Liver (tissue), 9 donors: ENCODE data around the gene UNC93B1. TPM values are rescaled to one million over a fixed set of nuclear protein-coding genes. Genes with fewer than 3 reads are reported as not detected.

ENCODE experiments used
- DNase-seq: peaks from one replicate; pipeline ENCODE4 v3.0.0-alpha.2; 2017; ENCODE audit warnings: low spot score
- H3K27ac ChIP-seq, 2 donors: one replicate each; pipeline ENCODE4 v1.7.0; 2013; ENCODE audit warnings: inconsistent platforms in 2 of 2, low read length in 2 of 2, control low read depth in 1 of 2, low read depth in 1 of 2, mild to moderate bottlenecking in 1 of 2
- H3K27me3 ChIP-seq, 4 donors: one replicate each; pipeline versions ENCODE4 v1.6.1 to v1.7.0; 2013; ENCODE audit warnings: low read length in 3 of 4, inconsistent platforms in 1 of 4, mild to moderate bottlenecking in 1 of 4, moderate library complexity in 1 of 4; ENCODE audit not compliant: control insufficient read depth in 4 of 4, insufficient read depth in 4 of 4
- H3K36me3 ChIP-seq, 4 donors: one replicate each; pipeline versions ENCODE4 v1.6.1 to v1.7.0; 2013; ENCODE audit warnings: low read length in 3 of 4, mild to moderate bottlenecking in 3 of 4, low read depth in 1 of 4, moderate library complexity in 1 of 4; ENCODE audit not compliant: control insufficient read depth in 4 of 4, insufficient read depth in 3 of 4
- H3K4me1 ChIP-seq, 4 donors: one replicate each; pipeline versions ENCODE4 v1.6.1 to v1.7.0; 2013; ENCODE audit warnings: low read length in 3 of 4, mild to moderate bottlenecking in 3 of 4, moderate library complexity in 1 of 4; ENCODE audit not compliant: control insufficient read depth in 4 of 4, insufficient read depth in 4 of 4
- H3K4me3 ChIP-seq, 3 donors: one replicate each; pipeline versions ENCODE4 v1.6.1 to v1.7.0; 2013; ENCODE audit warnings: low read length in 3 of 3, control low read depth in 1 of 3, low read depth in 1 of 3, mild to moderate bottlenecking in 1 of 3
- H3K9ac ChIP-seq, 2 donors: one replicate each; pipeline ENCODE4 v1.7.0; 2013; ENCODE audit warnings: low read length in 2 of 2, mild to moderate bottlenecking in 2 of 2, moderate library complexity in 2 of 2, control low read depth in 1 of 2, low read depth in 1 of 2
- H3K9me3 ChIP-seq, 4 donors: one replicate each; pipeline versions ENCODE4 v1.6.1 to v1.7.0; 2013; ENCODE audit warnings: low read length in 3 of 4; ENCODE audit not compliant: control insufficient read depth in 4 of 4
- EGR1 ChIP-seq, 2 donors: IDR thresholded peaks; 2 replicates each; pipeline ENCODE4 v1.6.1; 2016 to 2018; ENCODE audit warnings: antibody characterized with exemption in 2 of 2, low read depth in 2 of 2
- FOXA1 ChIP-seq: IDR thresholded peaks from 2 replicates; pipeline ENCODE4 v1.6.1; 2016; ENCODE audit warnings: antibody characterized with exemption
- FOXA2 ChIP-seq: IDR thresholded peaks from 2 replicates; pipeline ENCODE4 v1.6.1; 2016; ENCODE audit warnings: antibody characterized with exemption
- GABPA ChIP-seq, 2 donors: IDR thresholded peaks in 1 of 2; conservative IDR thresholded peaks in 1 of 2; 2 replicates each; pipeline ENCODE4 v1.6.1; 2016; ENCODE audit warnings: antibody characterized with exemption in 2 of 2, mild to moderate bottlenecking in 1 of 2, moderate library complexity in 1 of 2
- HNF4A ChIP-seq, 2 donors: conservative IDR thresholded peaks; 2 replicates each; pipeline ENCODE4 v1.6.1; 2016; ENCODE audit warnings: antibody characterized with exemption in 2 of 2, mild to moderate bottlenecking in 2 of 2
- HNF4G ChIP-seq: IDR thresholded peaks from 2 replicates; pipeline ENCODE4 v1.6.1; 2016; ENCODE audit warnings: antibody characterized with exemption
- JUND ChIP-seq, 2 donors: IDR thresholded peaks; 2 replicates each; pipeline ENCODE4 v1.6.1; 2016; ENCODE audit warnings: antibody characterized with exemption in 2 of 2
- NR2F2 ChIP-seq: IDR thresholded peaks from 2 replicates; pipeline ENCODE4 v1.6.1; 2016; ENCODE audit warnings: antibody characterized with exemption
- RAD21 ChIP-seq, 2 donors: IDR thresholded peaks; 2 replicates each; pipeline ENCODE4 v1.6.1; 2016; ENCODE audit warnings: antibody characterized with exemption in 2 of 2, mild to moderate bottlenecking in 2 of 2
- RXRA ChIP-seq, 2 donors: IDR thresholded peaks; 2 replicates each; pipeline ENCODE4 v1.6.1; 2017 to 2018; ENCODE audit warnings: antibody characterized with exemption in 2 of 2, mild to moderate bottlenecking in 1 of 2
- SP1 ChIP-seq: IDR thresholded peaks from 2 replicates; pipeline ENCODE4 v1.6.1; 2018; ENCODE audit warnings: antibody characterized with exemption, mild to moderate bottlenecking
- TAF1 ChIP-seq: conservative IDR thresholded peaks from 2 replicates; pipeline ENCODE4 v1.6.1; 2016; ENCODE audit warnings: antibody characterized with exemption, mild to moderate bottlenecking
- YY1 ChIP-seq: IDR thresholded peaks from 2 replicates; pipeline ENCODE4 v1.6.1; 2016; ENCODE audit warnings: antibody characterized with exemption, mild to moderate bottlenecking
- WGBS: extraction: QIAGEN DNeasy Blood & Tissue Kit; methylation state at CpG from one replicate; pipeline ENCODE4 v1.1.7; 2013; 5-methylcytosine and 5-hydroxymethylcytosine counted together
- polyA plus RNA-seq, 2 donors: library from polyadenylated mRNA; stranded (reverse) in 1 of 2; unstranded in 1 of 2; fragments of 200-250 nt in 1 of 2; fragments of >200 nt in 1 of 2; fragmentation: Nextera tagmentation in 1 of 2; extraction: Ambion mirVana in 1 of 2; gene quantifications; one replicate each; pipeline versions ENCODE4 v1.2.1 to v1.2.3, GENCODE V29; 2013 to 2015
- total RNA-seq, 2 donors: library from RNA; depleted of rRNA; stranded (reverse); fragments of >200 nt; gene quantifications; one replicate each; pipeline ENCODE4 v1.2.3, GENCODE V29; 2014
- TF ChIP-seq, protein P1 (sequence below): IDR thresholded peaks from 2 replicates; pipeline ENCODE4 v1.6.1; 2016; ENCODE audit warnings: antibody characterized with exemption, mild to moderate bottlenecking
- TF ChIP-seq, protein P2 (sequence below): IDR thresholded peaks from 2 replicates; pipeline ENCODE4 v1.6.1; 2016; ENCODE audit warnings: antibody characterized with exemption
- TF ChIP-seq, protein P3 (sequence below): IDR thresholded peaks from 2 replicates; pipeline ENCODE4 v1.6.1; 2016; ENCODE audit warnings: antibody characterized with exemption
- TF ChIP-seq, protein P4 (sequence below): IDR thresholded peaks from 2 replicates; pipeline ENCODE4 v1.6.1; 2016; ENCODE audit warnings: antibody characterized with exemption
- TF ChIP-seq, protein P5 (sequence below): fragments of 150-350 bp; IDR thresholded peaks from 2 replicates; pipeline ENCODE4 v1.5.1; 2017; ENCODE audit warnings: improper control_type of control experiment, low read depth, low read length; ENCODE audit not compliant: missing input control
- donor health status: healthy.
- donor health status: healthy.
- donor health status: healthy.
- donor health status: healthy.
- donor health status: healthy.

UNC93B1 gene
- total and polyA plus RNA-seq, 4 donors: 9.2 to 19.1 (median 15.0) TPM

DNA sequence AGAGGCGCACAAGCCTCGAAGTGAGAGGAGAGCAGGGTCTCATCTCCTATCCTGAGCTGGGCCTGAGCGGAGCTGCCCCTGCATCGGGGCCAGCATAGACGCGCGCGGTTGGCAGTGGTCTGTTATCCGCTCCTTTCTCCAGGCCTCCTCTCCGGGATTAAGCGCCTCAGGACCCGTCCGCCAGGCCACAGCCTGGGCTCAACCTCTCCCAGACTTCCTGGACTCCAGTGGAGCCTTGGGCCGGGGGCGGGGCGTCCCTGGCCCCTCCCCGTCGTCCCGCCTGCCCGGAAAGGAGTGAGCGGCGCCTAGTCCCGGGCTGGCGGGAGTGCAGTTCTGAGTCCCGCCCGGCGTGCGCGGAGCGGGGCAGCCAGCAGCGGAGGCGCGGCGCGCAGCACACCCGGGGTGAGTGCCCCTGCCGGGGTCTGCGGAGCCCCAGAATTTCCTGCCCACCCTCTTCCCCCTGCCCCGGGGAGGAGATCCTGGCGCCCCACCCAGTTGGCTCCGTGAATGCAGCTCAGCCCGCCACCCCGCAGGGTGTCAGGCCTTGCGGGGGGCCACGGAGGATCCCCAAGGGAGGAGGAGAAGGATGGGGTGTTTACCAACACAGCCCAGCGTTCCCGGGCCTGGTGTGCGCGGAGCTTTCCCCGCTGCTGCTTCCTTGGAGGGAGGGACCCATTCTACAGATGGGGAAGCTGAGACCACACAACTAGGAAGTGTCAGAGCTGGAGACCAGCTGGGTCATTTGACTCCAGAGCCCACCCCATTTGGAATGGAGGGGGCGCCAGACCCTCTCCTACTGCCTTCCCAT is 35.0 kb upstream of the UNC93B1 start, which contains the start of gene TCIRG1 (continued):
- TF ChIP-seq RXRA (IDR thresholded peaks at IDR 0.05): no peak
- TF ChIP-seq, protein P1, sequence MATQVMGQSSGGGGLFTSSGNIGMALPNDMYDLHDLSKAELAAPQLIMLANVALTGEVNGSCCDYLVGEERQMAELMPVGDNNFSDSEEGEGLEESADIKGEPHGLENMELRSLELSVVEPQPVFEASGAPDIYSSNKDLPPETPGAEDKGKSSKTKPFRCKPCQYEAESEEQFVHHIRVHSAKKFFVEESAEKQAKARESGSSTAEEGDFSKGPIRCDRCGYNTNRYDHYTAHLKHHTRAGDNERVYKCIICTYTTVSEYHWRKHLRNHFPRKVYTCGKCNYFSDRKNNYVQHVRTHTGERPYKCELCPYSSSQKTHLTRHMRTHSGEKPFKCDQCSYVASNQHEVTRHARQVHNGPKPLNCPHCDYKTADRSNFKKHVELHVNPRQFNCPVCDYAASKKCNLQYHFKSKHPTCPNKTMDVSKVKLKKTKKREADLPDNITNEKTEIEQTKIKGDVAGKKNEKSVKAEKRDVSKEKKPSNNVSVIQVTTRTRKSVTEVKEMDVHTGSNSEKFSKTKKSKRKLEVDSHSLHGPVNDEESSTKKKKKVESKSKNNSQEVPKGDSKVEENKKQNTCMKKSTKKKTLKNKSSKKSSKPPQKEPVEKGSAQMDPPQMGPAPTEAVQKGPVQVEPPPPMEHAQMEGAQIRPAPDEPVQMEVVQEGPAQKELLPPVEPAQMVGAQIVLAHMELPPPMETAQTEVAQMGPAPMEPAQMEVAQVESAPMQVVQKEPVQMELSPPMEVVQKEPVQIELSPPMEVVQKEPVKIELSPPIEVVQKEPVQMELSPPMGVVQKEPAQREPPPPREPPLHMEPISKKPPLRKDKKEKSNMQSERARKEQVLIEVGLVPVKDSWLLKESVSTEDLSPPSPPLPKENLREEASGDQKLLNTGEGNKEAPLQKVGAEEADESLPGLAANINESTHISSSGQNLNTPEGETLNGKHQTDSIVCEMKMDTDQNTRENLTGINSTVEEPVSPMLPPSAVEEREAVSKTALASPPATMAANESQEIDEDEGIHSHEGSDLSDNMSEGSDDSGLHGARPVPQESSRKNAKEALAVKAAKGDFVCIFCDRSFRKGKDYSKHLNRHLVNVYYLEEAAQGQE: peak; percentile 44
- no peak for TF ChIP-seq FOXA1
- TF ChIP-seq EGR1 (IDR thresholded peaks at IDR 0.05; ENCODE audit: low read depth in 2 of 2): no peak
- TF ChIP-seq, protein P2, sequence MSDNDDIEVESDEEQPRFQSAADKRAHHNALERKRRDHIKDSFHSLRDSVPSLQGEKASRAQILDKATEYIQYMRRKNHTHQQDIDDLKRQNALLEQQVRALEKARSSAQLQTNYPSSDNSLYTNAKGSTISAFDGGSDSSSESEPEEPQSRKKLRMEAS: no peak
- no peak for TF ChIP-seq HNF4A (conservative IDR thresholded peaks at IDR 0.05)
- TF ChIP-seq TAF1: peak; percentile 83
- TF ChIP-seq RAD21 (IDR thresholded peaks at IDR 0.05): peak; percentile 30 to 48

DNA sequence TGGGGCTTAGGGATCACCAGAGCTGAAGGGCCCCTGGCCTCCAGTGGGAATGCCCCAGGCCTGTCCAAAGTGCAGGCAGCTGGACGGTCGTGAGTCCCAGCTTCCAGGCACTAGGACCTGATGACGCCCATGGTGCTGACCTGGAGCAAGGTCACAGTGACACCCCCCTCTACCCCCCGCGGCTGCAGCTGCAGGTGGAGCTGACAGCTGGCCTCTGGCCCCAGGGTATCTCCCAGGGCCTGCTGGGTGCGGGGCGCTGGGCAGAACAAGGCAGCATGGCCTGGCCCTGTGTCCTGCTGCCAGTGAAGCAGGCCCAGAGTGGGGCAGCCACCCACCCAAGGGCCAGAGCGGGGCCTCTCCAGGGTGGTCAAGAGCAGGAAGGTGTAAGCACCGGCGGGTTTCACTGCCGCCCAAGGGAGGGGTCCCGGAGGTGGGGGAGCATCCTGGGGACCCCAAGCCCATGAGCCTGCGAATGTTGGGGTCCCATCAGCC is 34.4 kb upstream of the UNC93B1 start:
- TF ChIP-seq SP1 (peak; percentile 96), GABPA (IDR thresholded peaks at IDR 0.05 in 1 of 2, conservative IDR thresholded peaks at IDR 0.05 in 1 of 2) (peak in 1 of 2 donors; percentile 42), TAF1 (no peak), FOXA1 (no peak), YY1 (peak; percentile 53), RXRA (IDR thresholded peaks at IDR 0.05) (peak; percentile 95 to 96), EGR1 (IDR thresholded peaks at IDR 0.05; ENCODE audit: low read depth in 2 of 2) (peak in 1 of 2 donors; percentile 59), JUND (IDR thresholded peaks at IDR 0.05) (peak; percentile 23 to 63), RAD21 (IDR thresholded peaks at IDR 0.05) (peak in 1 of 2 donors; percentile 21), HNF4A (conservative IDR thresholded peaks at IDR 0.05) (peak; percentile 94 to 95), FOXA2 (peak; percentile 27), HNF4G (peak; percentile 76), NR2F2 (no peak)
- TF ChIP-seq, protein P3, sequence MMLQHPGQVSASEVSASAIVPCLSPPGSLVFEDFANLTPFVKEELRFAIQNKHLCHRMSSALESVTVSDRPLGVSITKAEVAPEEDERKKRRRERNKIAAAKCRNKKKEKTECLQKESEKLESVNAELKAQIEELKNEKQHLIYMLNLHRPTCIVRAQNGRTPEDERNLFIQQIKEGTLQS: no peak
- TF ChIP-seq, protein P2: peak; percentile 87
- TF ChIP-seq, protein P1: peak; percentile 36
- TF ChIP-seq, protein P4, sequence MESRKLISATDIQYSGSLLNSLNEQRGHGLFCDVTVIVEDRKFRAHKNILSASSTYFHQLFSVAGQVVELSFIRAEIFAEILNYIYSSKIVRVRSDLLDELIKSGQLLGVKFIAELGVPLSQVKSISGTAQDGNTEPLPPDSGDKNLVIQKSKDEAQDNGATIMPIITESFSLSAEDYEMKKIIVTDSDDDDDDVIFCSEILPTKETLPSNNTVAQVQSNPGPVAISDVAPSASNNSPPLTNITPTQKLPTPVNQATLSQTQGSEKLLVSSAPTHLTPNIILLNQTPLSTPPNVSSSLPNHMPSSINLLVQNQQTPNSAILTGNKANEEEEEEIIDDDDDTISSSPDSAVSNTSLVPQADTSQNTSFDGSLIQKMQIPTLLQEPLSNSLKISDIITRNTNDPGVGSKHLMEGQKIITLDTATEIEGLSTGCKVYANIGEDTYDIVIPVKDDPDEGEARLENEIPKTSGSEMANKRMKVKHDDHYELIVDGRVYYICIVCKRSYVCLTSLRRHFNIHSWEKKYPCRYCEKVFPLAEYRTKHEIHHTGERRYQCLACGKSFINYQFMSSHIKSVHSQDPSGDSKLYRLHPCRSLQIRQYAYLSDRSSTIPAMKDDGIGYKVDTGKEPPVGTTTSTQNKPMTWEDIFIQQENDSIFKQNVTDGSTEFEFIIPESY: peak; percentile 26
- TF ChIP-seq, protein P5, sequence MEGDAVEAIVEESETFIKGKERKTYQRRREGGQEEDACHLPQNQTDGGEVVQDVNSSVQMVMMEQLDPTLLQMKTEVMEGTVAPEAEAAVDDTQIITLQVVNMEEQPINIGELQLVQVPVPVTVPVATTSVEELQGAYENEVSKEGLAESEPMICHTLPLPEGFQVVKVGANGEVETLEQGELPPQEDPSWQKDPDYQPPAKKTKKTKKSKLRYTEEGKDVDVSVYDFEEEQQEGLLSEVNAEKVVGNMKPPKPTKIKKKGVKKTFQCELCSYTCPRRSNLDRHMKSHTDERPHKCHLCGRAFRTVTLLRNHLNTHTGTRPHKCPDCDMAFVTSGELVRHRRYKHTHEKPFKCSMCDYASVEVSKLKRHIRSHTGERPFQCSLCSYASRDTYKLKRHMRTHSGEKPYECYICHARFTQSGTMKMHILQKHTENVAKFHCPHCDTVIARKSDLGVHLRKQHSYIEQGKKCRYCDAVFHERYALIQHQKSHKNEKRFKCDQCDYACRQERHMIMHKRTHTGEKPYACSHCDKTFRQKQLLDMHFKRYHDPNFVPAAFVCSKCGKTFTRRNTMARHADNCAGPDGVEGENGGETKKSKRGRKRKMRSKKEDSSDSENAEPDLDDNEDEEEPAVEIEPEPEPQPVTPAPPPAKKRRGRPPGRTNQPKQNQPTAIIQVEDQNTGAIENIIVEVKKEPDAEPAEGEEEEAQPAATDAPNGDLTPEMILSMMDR: no peak
- WGBS: 16% methylated on average over 13 of the region's 13 CpGs
- Histone ChIP-seq H3K9me3 (no peaks in the 10 kb centered on the region), H3K27ac (peak overlapping the region; percentile 93 to 98), H3K36me3 (peaks cover 0 to 6% (median 0%) of the 10 kb centered on the region in 4 donors), H3K9ac (peak overlapping the region; percentile 73 to 84), H3K4me1 (peaks cover 23 to 58% (median 38%) of the 10 kb centered on the region in 4 donors), H3K4me3 (peak overlapping the region; percentile 58 to 88 (median 79)), H3K27me3 (no peaks in the 10 kb centered on the region)
- DNase-seq: peak; percentile 74
